ENCODE data around the gene PACRG.

PACRG gene

GRCh38 chr6:162854228-162854627 is 126.5 kb downstream of the PACRG start:
- H3K36me3 ChIP-seq (ENCODE audit: control insufficient read depth, insufficient read depth, low read length): no peaks in the 10 kb centered on the region
- no peaks in the 10 kb centered on the region for H3K4me1 ChIP-seq (ENCODE audit: control insufficient read depth, insufficient read depth, low read length)
- H3K4me3 ChIP-seq (ENCODE audit: low read length): no peak overlapping the region

DNA sequence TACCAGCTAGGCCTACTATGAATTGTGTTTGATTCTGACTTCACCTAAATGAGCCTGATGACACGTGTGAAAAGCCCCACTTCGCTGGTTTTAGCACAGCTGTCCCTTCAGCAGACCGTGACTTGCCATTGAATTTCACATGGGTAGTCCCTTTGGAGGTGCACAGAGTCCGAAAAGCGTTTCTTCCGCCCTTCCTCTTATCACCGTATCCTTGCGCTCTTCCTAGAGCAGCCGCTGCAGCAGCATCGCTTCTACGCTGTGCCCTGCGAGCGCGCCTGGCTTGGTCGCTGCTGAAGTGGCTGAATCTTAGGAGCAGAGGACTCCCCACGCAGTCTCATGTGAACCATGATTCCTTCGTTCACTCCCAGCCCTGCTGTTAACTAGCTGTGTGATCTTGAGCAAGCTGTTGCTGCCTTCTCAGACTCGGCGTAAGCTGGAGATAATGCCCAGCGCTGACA is 127.0 kb downstream of the PACRG start:
- H3K36me3 ChIP-seq (ENCODE audit: control insufficient read depth, insufficient read depth, low read length): no peaks in the 10 kb centered on the region
- no peaks in the 10 kb centered on the region for H3K9me3 ChIP-seq (ENCODE audit: control insufficient read depth, low read length)
- H3K4me3 ChIP-seq (ENCODE audit: low read length): no peak overlapping the region
- H3K27me3 ChIP-seq (ENCODE audit: control insufficient read depth, insufficient read depth, low read length): no peaks in the 10 kb centered on the region
- H3K4me1 ChIP-seq (ENCODE audit: control insufficient read depth, insufficient read depth, low read length): no peaks in the 10 kb centered on the region
- no peak overlapping the region for H3K9ac ChIP-seq (ENCODE audit: low read length)

More at GRCh38 chr6:162854228-162854627, 126.5 kb downstream of the PACRG start:
- H3K27me3 ChIP-seq (ENCODE audit: control insufficient read depth, insufficient read depth, low read length): no peaks in the 10 kb centered on the region
- no peak overlapping the region for H3K9ac ChIP-seq (ENCODE audit: low read length)
- H3K9me3 ChIP-seq (ENCODE audit: control insufficient read depth, low read length): no peaks in the 10 kb centered on the region

GRCh38 chr6:162856885-162857284 is 129.1 kb downstream of the PACRG start:
- Histone ChIP-seq H3K4me1 (ENCODE audit: control insufficient read depth, insufficient read depth, low read length) (no peaks in the 10 kb centered on the region), H3K4me3 (ENCODE audit: low read length) (no peak overlapping the region), H3K36me3 (ENCODE audit: control insufficient read depth, insufficient read depth, low read length) (no peaks in the 10 kb centered on the region), H3K9me3 (ENCODE audit: control insufficient read depth, low read length) (no peaks in the 10 kb centered on the region), H3K9ac (ENCODE audit: low read length) (no peak overlapping the region), H3K27me3 (ENCODE audit: control insufficient read depth, insufficient read depth, low read length) (no peaks in the 10 kb centered on the region)

- no peaks in the 10 kb centered on the region for H3K4me1 ChIP-seq (ENCODE audit: control insufficient read depth, insufficient read depth, low read length)
- H3K9ac ChIP-seq (ENCODE audit: low read length): no peak overlapping the region
- H3K4me3 ChIP-seq (ENCODE audit: low read length): no peak overlapping the region
Observed at GRCh38 chr6:162857326-162857725, 129.6 kb downstream of the PACRG start.

GRCh38 chr6:162862462-162862861 is 134.7 kb downstream of the PACRG start:
- Histone ChIP-seq H3K4me3 (ENCODE audit: low read length) (no peak overlapping the region), H3K4me1 (ENCODE audit: control insufficient read depth, insufficient read depth, low read length) (no peaks in the 10 kb centered on the region), H3K9me3 (ENCODE audit: control insufficient read depth, low read length) (no peaks in the 10 kb centered on the region), H3K9ac (ENCODE audit: low read length) (no peak overlapping the region), H3K36me3 (ENCODE audit: control insufficient read depth, insufficient read depth, low read length) (no peaks in the 10 kb centered on the region), H3K27me3 (ENCODE audit: control insufficient read depth, insufficient read depth, low read length) (no peaks in the 10 kb centered on the region)

More at GRCh38 chr6:162857326-162857725, 129.6 kb downstream of the PACRG start:
- Histone ChIP-seq H3K36me3 (ENCODE audit: control insufficient read depth, insufficient read depth, low read length) (no peaks in the 10 kb centered on the region), H3K9me3 (ENCODE audit: control insufficient read depth, low read length) (no peaks in the 10 kb centered on the region), H3K27me3 (ENCODE audit: control insufficient read depth, insufficient read depth, low read length) (no peaks in the 10 kb centered on the region)

GRCh38 chr6:162862941-162863340 is 135.2 kb downstream of the PACRG start:
- Histone ChIP-seq H3K4me1 (ENCODE audit: control insufficient read depth, insufficient read depth, low read length) (no peaks in the 10 kb centered on the region), H3K4me3 (ENCODE audit: low read length) (no peak overlapping the region), H3K27me3 (ENCODE audit: control insufficient read depth, insufficient read depth, low read length) (no peaks in the 10 kb centered on the region), H3K36me3 (ENCODE audit: control insufficient read depth, insufficient read depth, low read length) (no peaks in the 10 kb centered on the region), H3K9ac (ENCODE audit: low read length) (no peak overlapping the region), H3K9me3 (ENCODE audit: control insufficient read depth, low read length) (no peaks in the 10 kb centered on the region)

DNA sequence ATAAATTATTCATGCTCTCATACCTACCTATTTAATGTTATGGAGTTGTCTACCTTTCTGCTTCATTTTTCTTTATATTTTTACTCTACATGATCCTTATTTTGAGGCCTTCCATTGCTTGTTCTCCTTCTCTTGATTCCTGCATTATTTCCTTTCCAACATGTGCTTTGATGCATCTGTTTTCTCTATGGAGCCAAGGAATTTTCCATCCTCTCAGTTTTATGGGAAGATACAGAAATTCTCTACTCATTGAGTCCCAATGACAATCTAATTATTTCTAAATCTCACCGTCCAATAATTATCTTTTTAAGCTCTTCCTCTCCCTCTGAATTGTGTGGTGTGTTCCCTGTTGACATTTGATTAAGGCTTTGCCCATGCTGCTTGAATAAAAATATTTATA is 136.0 kb downstream of the PACRG start:
- no peaks in the 10 kb centered on the region for H3K36me3 ChIP-seq (ENCODE audit: control insufficient read depth, insufficient read depth, low read length)
- H3K9ac ChIP-seq (ENCODE audit: low read length): no peak overlapping the region
- H3K27me3 ChIP-seq (ENCODE audit: control insufficient read depth, insufficient read depth, low read length): no peaks in the 10 kb centered on the region
- no peaks in the 10 kb centered on the region for H3K9me3 ChIP-seq (ENCODE audit: control insufficient read depth, low read length)
- H3K4me3 ChIP-seq (ENCODE audit: low read length): no peak overlapping the region
- no peaks in the 10 kb centered on the region for H3K4me1 ChIP-seq (ENCODE audit: control insufficient read depth, insufficient read depth, low read length)

DNA sequence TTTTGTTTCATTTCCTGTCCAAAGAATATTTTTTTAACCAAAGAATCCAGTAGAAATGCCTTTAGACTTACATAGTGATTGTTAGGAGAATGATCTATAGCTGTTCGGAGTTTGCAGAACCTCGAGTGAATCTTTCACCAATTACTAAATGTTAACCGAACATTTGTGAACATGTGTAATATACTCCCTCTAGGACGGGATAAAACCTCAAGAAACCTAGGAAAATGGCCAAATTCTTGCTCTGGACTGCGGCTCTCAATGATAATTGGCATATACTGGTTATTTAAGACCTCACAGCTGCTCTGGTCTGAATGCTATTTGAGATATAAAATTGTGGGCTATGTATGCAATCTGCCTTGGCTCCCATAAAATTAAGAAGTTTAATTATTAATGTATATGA is 137.1 kb downstream of the PACRG start:
- Histone ChIP-seq H3K4me3 (ENCODE audit: low read length) (no peak overlapping the region), H3K36me3 (ENCODE audit: control insufficient read depth, insufficient read depth, low read length) (no peaks in the 10 kb centered on the region), H3K4me1 (ENCODE audit: control insufficient read depth, insufficient read depth, low read length) (no peaks in the 10 kb centered on the region), H3K9me3 (ENCODE audit: control insufficient read depth, low read length) (no peaks in the 10 kb centered on the region), H3K27me3 (ENCODE audit: control insufficient read depth, insufficient read depth, low read length) (no peaks in the 10 kb centered on the region), H3K9ac (ENCODE audit: low read length) (no peak overlapping the region)

DNA sequence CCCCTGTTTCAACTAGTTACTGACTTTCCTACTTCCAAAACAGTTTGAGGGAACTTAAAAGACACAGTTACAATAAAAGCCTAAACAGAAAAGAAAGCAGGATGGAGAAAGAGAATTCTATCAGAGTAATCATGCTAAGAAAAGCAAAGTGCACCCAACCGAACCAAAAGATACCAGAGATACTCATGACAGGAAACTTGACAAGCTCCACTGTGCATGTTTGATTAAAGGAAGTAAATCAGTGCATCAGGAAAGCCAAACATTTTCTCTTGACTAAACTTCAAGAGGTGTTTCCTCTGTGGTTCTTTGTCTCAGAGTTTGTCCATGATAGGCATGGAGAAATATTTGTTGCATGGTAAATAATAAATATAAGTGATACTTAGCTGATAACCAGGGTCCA is 138.9 kb downstream of the PACRG start:
- Histone ChIP-seq H3K4me3 (ENCODE audit: low read length) (no peak overlapping the region), H3K9ac (ENCODE audit: low read length) (no peak overlapping the region), H3K9me3 (ENCODE audit: control insufficient read depth, low read length) (no peaks in the 10 kb centered on the region), H3K4me1 (ENCODE audit: control insufficient read depth, insufficient read depth, low read length) (no peaks in the 10 kb centered on the region), H3K27me3 (ENCODE audit: control insufficient read depth, insufficient read depth, low read length) (no peaks in the 10 kb centered on the region), H3K36me3 (ENCODE audit: control insufficient read depth, insufficient read depth, low read length) (no peaks in the 10 kb centered on the region)

GRCh38 chr6:162868397-162868796 is 140.6 kb downstream of the PACRG start:
- H3K4me3 ChIP-seq (ENCODE audit: low read length): no peak overlapping the region
- no peaks in the 10 kb centered on the region for H3K36me3 ChIP-seq (ENCODE audit: control insufficient read depth, insufficient read depth, low read length)
- no peaks in the 10 kb centered on the region for H3K9me3 ChIP-seq (ENCODE audit: control insufficient read depth, low read length)
- no peaks in the 10 kb centered on the region for H3K27me3 ChIP-seq (ENCODE audit: control insufficient read depth, insufficient read depth, low read length)
- H3K4me1 ChIP-seq (ENCODE audit: control insufficient read depth, insufficient read depth, low read length): no peaks in the 10 kb centered on the region
- no peak overlapping the region for H3K9ac ChIP-seq (ENCODE audit: low read length)

GRCh38 chr6:162871966-162872365 is 144.2 kb downstream of the PACRG start:
- no peak overlapping the region for H3K9ac ChIP-seq (ENCODE audit: low read length)
- no peak overlapping the region for H3K4me3 ChIP-seq (ENCODE audit: low read length)
- no peaks in the 10 kb centered on the region for H3K27me3 ChIP-seq (ENCODE audit: control insufficient read depth, insufficient read depth, low read length)
- no peaks in the 10 kb centered on the region for H3K4me1 ChIP-seq (ENCODE audit: control insufficient read depth, insufficient read depth, low read length)
- no peaks in the 10 kb centered on the region for H3K36me3 ChIP-seq (ENCODE audit: control insufficient read depth, insufficient read depth, low read length)
- H3K9me3 ChIP-seq (ENCODE audit: control insufficient read depth, low read length): no peaks in the 10 kb centered on the region

DNA sequence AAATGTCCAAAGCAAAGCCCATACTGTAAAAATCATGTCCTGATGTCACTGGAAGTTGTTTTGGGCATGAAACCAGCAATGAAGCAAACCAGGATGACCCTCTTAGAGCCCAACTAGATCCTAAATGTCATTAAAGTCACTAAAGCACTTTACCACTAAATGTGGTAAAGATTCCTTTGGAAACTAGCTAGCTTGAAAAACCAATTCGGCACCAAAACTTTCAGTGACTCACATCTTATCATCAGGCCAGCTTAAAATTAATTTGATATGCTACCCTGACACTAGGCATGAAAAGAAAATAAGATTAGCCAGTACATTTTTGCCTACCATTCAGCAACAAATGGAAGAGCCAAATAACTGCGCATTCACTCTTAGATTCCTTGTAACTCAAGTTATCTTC is 145.8 kb downstream of the PACRG start:
- Histone ChIP-seq H3K4me1 (ENCODE audit: control insufficient read depth, insufficient read depth, low read length) (no peaks in the 10 kb centered on the region), H3K9me3 (ENCODE audit: control insufficient read depth, low read length) (no peaks in the 10 kb centered on the region), H3K9ac (ENCODE audit: low read length) (no peak overlapping the region), H3K36me3 (ENCODE audit: control insufficient read depth, insufficient read depth, low read length) (no peaks in the 10 kb centered on the region), H3K27me3 (ENCODE audit: control insufficient read depth, insufficient read depth, low read length) (no peaks in the 10 kb centered on the region), H3K4me3 (ENCODE audit: low read length) (no peak overlapping the region)

DNA sequence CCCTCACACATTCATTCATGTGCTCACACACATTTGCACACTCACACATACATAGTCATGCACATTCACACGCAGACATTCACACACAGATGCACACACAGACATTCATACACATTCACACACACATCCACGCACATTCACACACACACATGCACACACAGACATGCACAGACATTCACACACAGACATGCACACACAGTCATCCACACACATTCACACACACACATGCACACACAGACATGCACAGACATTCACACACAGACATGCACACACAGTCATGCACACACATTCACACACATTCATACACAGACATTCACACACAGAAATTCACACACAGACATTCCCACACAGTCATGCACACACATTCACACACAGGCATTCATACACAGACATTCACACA is 147.3 kb downstream of the PACRG start:
- Histone ChIP-seq H3K9ac (ENCODE audit: low read length) (no peak overlapping the region), H3K9me3 (ENCODE audit: control insufficient read depth, low read length) (no peaks in the 10 kb centered on the region), H3K4me1 (ENCODE audit: control insufficient read depth, insufficient read depth, low read length) (no peaks in the 10 kb centered on the region), H3K36me3 (ENCODE audit: control insufficient read depth, insufficient read depth, low read length) (no peaks in the 10 kb centered on the region), H3K27me3 (ENCODE audit: control insufficient read depth, insufficient read depth, low read length) (no peaks in the 10 kb centered on the region), H3K4me3 (ENCODE audit: low read length) (no peak overlapping the region)
